Ascending aorta (tissue), 2 donors: Measurements from ENCODE around the gene B4GALNT4. TPM values are rescaled to one million over a fixed set of nuclear protein-coding genes. Genes with fewer than 3 reads are reported as not detected.
A peak's percentile ranks its signal among the peaks of the same experiment; 100 is the strongest.
"Not testable (repeated sequence)": the region's sequence is repeated elsewhere in the genome, so short reads cannot be mapped to it uniquely, and the experiment has no call there.

Experiments
- DNase-seq, 2 donors: peaks; one replicate each; pipeline ENCODE4 v3.0.0-alpha.2; 2019; ENCODE audit warnings: low spot score in 2 of 2
- H3K27ac ChIP-seq, 2 donors: fragments of 200-600 bp; sonication (generic); one replicate each; pipeline ENCODE4 v1.5.1; 2016 to 2017; ENCODE audit warnings: mild to moderate bottlenecking in 1 of 2
- H3K27me3 ChIP-seq: fragments of 200-600 bp; sonication (generic); one replicate; pipeline ENCODE4 v1.5.1; 2017
- H3K36me3 ChIP-seq, 2 donors: fragments of 200-600 bp; sonication (generic); one replicate each; pipeline ENCODE4 v1.5.1; 2016
- H3K4me1 ChIP-seq, 2 donors: fragments of 200-600 bp; sonication (generic); one replicate each; pipeline ENCODE4 v1.5.1; 2016 to 2017; ENCODE audit warnings: mild to moderate bottlenecking in 1 of 2
- H3K4me3 ChIP-seq, 2 donors: fragments of 200-600 bp; sonication (generic); one replicate each; pipeline ENCODE4 v1.5.1; 2016 to 2017; ENCODE audit warnings: mild to moderate bottlenecking in 1 of 2
- H3K9me3 ChIP-seq, 2 donors: fragments of 200-600 bp; sonication (generic); one replicate each; pipeline ENCODE4 v1.5.1; 2016
- intact Hi-C: fragments of 100-400 bp; cut with DNase I; formaldehyde crosslinking; loops from one replicate; pipeline ENCODE4 v1.15.1; 2023
- total RNA-seq: library from RNA; depleted of rRNA; stranded (reverse); fragments of >200 nt; gene quantifications from one replicate; pipeline ENCODE4 v1.1.0, GENCODE V29; 2016
- TF ChIP-seq, protein P1 (sequence below), 3 experiments: fragments of 200-600 bp in 2 of 3; fragments of 450-650 bp in 1 of 3; sonication (generic) in 2 of 3; IDR thresholded peaks; one replicate each; pipeline ENCODE4 v1.5.1; 2016 to 2019; ENCODE audit warnings: antibody characterized with exemption in 3 of 3, mild to moderate bottlenecking in 1 of 3, moderate library complexity in 1 of 3

The B4GALNT4 gene
- total RNA-seq, 1 donor from 2014 or later, result not detected

DNA sequence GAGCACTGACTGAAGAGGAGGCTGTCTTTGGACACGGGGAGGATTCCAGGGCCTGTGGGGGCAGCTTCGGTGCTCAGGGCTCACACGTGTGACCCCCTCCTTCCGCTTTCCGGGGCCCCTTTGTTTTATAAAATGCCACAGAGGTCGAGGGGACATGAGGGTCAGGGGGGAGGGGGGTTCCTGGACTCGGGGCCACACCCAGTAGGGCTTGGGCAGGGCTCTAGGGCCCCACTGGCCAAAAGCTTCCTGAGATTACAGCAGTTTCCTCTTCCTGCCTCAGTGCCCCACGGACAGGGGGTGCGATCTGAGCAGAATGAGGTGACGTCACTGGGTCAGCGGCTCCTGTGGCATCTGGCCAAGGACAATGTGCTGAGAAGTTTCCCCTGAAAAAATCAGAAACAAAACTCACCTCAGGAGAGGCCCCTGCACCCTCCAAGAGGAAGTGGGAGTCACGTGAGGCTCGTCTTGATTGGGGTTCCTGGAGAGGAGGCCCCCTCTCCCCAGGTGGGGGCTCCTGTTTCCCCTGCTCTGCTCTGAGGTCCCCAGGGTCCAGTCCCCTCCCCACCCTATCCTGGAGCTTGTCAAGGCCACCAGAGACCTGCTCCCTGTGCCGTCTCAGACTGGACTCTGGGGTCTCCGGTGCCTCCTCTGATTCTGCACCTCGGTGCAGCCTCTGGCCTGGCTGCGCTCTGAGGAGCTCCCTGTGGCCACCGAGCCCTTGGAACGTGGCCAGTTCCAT is 42.3 kb upstream of the B4GALNT4 start:
- Histone ChIP-seq H3K4me3 (no peak overlapping the region), H3K36me3 (no peaks in the 10 kb centered on the region), H3K27ac (peak overlapping the region; percentile 76 to 88), H3K9me3 (no peaks in the 10 kb centered on the region), H3K4me1 (peaks cover 9 to 26% of the 10 kb centered on the region in 2 donors), H3K27me3 (no peaks in the 10 kb centered on the region)
- peak; percentile 65 to 92 for DNase-seq
- intact Hi-C loops, result loop anchor here (1.0 kb wide), 1 partner anchor 26 kb away; no protein-coding TSS in a partner anchor
- TF ChIP-seq, protein P1, sequence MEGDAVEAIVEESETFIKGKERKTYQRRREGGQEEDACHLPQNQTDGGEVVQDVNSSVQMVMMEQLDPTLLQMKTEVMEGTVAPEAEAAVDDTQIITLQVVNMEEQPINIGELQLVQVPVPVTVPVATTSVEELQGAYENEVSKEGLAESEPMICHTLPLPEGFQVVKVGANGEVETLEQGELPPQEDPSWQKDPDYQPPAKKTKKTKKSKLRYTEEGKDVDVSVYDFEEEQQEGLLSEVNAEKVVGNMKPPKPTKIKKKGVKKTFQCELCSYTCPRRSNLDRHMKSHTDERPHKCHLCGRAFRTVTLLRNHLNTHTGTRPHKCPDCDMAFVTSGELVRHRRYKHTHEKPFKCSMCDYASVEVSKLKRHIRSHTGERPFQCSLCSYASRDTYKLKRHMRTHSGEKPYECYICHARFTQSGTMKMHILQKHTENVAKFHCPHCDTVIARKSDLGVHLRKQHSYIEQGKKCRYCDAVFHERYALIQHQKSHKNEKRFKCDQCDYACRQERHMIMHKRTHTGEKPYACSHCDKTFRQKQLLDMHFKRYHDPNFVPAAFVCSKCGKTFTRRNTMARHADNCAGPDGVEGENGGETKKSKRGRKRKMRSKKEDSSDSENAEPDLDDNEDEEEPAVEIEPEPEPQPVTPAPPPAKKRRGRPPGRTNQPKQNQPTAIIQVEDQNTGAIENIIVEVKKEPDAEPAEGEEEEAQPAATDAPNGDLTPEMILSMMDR (IDR thresholded peaks at IDR 0.05), result no peak

DNA sequence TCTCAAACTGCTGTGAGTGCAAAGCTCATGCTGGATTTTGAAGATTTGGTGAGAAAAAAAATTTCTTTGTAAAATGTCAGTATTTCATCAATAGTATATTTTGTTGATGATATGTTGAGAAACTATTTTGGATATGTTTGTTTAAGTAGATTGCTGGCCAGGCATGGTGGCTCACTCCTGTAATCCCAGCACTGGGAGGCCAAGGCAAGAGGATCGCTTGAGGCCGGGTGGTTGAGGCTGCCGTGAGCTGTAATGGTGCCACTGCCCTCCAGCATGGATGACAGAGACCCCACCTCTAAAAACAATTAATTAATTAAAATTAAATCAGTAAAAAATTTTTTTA is 41.7 kb upstream of the B4GALNT4 start:
- H3K4me1 ChIP-seq, result peaks cover 9 to 26% of the 10 kb centered on the region in 2 donors
- intact Hi-C loops, result loop anchor here (1.0 kb wide), 1 partner anchor 26 kb away; no protein-coding TSS in a partner anchor
- H3K4me3 ChIP-seq, result no peak overlapping the region
- H3K27ac ChIP-seq, result peak overlapping the region; percentile 76 to 88
- DNase-seq, result no peak
- no peaks in the 10 kb centered on the region for H3K36me3 ChIP-seq
- H3K9me3 ChIP-seq, result no peaks in the 10 kb centered on the region
- H3K27me3 ChIP-seq, result no peaks in the 10 kb centered on the region
- TF ChIP-seq, protein P1 (IDR thresholded peaks at IDR 0.05), result no peak

DNA sequence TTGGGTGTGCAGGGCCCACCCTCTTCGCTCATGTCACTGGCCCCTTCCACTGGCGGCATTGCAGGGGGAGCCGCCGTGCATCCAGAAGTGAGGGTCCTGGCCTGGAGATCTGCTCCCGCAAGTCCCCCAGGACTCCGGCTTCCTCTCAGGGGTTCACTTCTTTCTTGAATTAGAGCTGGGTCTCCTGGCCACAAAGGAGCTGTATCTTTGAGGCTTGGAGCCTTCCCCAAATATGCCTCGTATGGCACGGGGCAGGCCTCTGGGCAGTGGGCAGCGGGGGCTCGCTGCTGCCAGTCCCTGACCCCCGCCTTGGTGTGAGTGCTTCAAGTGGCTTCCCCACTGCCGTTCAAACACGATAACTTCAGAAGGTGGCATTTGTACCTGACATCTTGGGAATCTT is 41.3 kb upstream of the B4GALNT4 start:
- Histone ChIP-seq H3K4me1 (peaks cover 9 to 26% of the 10 kb centered on the region in 2 donors), H3K4me3 (no peak overlapping the region), H3K9me3 (no peaks in the 10 kb centered on the region), H3K27ac (no peak overlapping the region), H3K36me3 (no peaks in the 10 kb centered on the region), H3K27me3 (no peaks in the 10 kb centered on the region)
- intact Hi-C loops, result no loop called here
- TF ChIP-seq, protein P1 (IDR thresholded peaks at IDR 0.05), result no peak
- DNase-seq, result peak in 1 of 2 donors; percentile 57

DNA sequence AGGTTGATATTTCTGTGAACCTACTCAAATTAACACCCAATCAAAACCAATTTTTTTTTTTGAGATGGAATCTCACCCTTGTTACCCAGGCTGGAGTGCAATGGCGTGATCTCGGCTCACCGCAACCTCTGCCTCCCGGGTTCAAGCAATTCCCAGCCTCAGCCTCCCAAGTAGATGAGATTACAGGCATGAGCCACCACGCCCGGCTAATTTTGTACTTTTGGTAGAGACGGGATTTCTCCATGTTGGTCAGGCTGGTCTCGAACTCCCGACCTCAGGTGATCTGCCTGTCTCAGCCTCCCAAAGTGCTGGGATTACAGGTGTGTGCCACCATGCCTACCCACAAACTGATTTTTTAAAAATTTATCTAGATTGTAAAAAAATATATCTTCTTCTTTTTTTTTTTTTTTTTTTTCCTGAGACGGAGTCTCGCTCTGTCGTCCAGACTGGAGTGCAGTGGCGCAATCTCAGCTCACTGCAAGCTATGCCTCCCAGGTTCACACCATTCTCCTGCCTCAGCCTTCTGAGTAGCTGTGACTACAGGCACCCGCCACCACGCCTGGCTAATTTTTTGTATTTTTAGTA is 40.7 kb upstream of the B4GALNT4 start:
- H3K36me3 ChIP-seq, intact Hi-C loops, H3K27ac ChIP-seq, H3K27me3 ChIP-seq, H3K4me3 ChIP-seq, H3K9me3 ChIP-seq: not testable (repeated sequence)
- DNase-seq, result peak in 1 of 2 donors; percentile 58
- H3K4me1 ChIP-seq, result peaks cover 9 to 26% of the 10 kb centered on the region in 2 donors

DNA sequence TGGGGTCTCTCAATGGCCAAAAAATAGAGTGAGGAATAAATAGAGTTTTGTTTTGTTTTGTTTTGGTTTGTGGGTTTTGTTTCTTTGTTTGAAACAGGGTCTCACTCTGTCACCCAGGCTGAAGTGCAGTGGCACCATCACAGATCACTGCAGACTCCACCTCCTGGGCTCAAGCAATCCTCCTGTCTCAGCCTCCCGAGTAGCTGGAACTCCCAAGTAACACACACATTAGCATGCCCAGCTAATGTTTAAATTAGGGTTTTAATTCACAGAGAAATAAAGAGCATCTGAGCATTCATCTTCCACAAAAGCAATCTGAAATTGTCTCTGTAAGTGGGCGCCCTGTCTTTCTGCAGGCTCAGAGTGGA is 39.4 kb upstream of the B4GALNT4 start:
- Histone ChIP-seq H3K4me3 (no peak overlapping the region), H3K27me3 (no peaks in the 10 kb centered on the region), H3K27ac (no peak overlapping the region), H3K4me1 (peaks cover 6 to 20% of the 10 kb centered on the region in 2 donors), H3K9me3 (no peaks in the 10 kb centered on the region), H3K36me3 (no peaks in the 10 kb centered on the region)
- no peak for DNase-seq
- intact Hi-C loops, result no loop called here
- TF ChIP-seq, protein P1 (IDR thresholded peaks at IDR 0.05), result no peak

DNA sequence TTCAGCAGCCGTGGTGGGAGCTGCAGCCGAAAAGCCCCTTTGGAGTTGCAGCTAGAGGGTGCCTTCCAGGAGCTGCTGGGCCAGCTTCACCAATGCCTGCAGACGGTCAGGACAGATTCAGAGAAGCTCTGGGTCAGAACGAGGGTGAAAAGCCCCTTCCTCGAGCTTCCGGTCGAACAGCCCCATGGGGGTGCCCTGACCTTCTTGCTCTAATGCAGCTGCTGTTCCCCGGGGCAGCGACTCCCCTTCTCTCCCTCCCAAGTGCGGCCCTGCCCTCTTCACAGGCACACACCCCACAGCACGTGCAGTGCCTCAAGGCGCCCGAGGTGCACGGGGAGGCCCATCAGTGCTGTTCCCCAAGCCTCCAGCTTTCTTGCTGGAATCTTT is 39.0 kb upstream of the B4GALNT4 start:
- Histone ChIP-seq H3K36me3 (no peaks in the 10 kb centered on the region), H3K4me1 (peaks cover 6 to 19% of the 10 kb centered on the region in 2 donors), H3K27me3 (no peaks in the 10 kb centered on the region), H3K27ac (no peak overlapping the region), H3K9me3 (no peaks in the 10 kb centered on the region), H3K4me3 (no peak overlapping the region)
- intact Hi-C loops, result no loop called here
- DNase-seq, result no peak
- TF ChIP-seq, protein P1 (IDR thresholded peaks at IDR 0.05), result no peak
